Lower leg skin (tissue), 3 donors: Measurements from ENCODE around the gene SMPD1.

ENCODE experiments used
- POLR2A ChIP-seq, 2 donors: fragments of 450-650 bp; IDR thresholded peaks; one replicate each; pipeline ENCODE4 v1.6.1; 2016 to 2017; ENCODE audit warnings: antibody characterized with exemption in 2 of 2, mild to moderate bottlenecking in 1 of 2, moderate library complexity in 1 of 2
- TF ChIP-seq, protein P1 (sequence below), 3 donors: fragments of 450-650 bp; IDR thresholded peaks; one replicate each; pipeline ENCODE4 v1.5.1; 2016; ENCODE audit warnings: antibody characterized with exemption in 3 of 3, mild to moderate bottlenecking in 3 of 3, moderate library complexity in 2 of 3

DNA sequence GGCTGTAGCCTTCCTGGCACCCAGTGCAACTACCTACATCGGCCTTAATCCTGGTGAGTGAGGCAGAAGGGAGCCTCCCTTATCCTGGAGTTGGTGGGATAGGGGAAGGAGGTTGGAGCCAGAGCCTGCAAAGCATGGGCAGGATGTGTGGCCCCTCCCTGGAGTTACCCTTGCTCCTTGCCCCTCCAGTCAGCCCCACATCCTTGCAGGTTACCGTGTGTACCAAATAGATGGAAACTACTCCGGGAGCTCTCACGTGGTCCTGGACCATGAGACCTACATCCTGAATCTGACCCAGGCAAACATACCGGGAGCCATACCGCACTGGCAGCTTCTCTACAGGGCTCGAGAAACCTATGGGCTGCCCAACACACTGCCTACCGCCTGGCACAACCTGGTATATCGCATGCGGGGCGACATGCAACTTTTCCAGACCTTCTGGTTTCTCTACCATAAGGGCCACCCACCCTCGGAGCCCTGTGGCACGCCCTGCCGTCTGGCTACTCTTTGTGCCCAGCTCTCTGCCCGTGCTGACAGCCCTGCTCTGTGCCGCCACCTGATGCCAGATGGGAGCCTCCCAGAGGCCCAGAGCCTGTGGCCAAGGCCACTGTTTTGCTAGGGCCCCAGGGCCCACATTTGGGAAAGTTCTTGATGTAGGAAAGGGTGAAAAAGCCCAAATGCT lies 3.9 kb downstream of the SMPD1 start:
- no peak for TF ChIP-seq POLR2A (IDR thresholded peaks at IDR 0.05)
- TF ChIP-seq, protein P1, sequence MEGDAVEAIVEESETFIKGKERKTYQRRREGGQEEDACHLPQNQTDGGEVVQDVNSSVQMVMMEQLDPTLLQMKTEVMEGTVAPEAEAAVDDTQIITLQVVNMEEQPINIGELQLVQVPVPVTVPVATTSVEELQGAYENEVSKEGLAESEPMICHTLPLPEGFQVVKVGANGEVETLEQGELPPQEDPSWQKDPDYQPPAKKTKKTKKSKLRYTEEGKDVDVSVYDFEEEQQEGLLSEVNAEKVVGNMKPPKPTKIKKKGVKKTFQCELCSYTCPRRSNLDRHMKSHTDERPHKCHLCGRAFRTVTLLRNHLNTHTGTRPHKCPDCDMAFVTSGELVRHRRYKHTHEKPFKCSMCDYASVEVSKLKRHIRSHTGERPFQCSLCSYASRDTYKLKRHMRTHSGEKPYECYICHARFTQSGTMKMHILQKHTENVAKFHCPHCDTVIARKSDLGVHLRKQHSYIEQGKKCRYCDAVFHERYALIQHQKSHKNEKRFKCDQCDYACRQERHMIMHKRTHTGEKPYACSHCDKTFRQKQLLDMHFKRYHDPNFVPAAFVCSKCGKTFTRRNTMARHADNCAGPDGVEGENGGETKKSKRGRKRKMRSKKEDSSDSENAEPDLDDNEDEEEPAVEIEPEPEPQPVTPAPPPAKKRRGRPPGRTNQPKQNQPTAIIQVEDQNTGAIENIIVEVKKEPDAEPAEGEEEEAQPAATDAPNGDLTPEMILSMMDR (IDR thresholded peaks at IDR 0.05): no peak
